Measurements from ENCODE around the gene CNOT9.

DNA sequence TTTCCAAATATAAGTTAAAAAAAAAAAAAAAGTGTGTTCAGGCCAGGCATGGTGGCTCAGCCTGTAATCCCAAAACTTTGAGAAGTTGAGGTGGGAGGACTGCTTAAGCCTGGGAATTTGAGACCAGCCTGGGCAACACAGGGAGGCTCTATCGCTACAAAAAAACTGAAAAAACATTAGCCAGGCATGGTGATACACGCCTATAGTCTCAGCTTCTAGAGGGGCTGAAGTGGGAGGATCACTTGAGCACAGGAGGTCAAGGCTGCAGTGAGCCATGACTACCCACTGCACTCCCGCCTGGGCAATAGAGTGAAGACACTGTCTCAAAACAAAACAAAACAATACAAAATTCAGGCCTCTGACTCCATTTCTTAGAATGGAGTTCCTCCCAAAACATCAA is 9.7 kb upstream of the CNOT9 start:
- TF ChIP-seq ZNF274 (IDR thresholded peaks at IDR 0.05; ENCODE audit: insufficient read depth, insufficient read length), result no peak
- no peak for TF ChIP-seq NFIC (IDR thresholded peaks at IDR 0.05; ENCODE audit: low read depth, low read length)
- TF ChIP-seq POLR2A (IDR thresholded peaks at IDR 0.05; ENCODE audit: low read depth, low read length), result no peak
- TF ChIP-seq HDAC2 (IDR thresholded peaks at IDR 0.05), result no peak
- TF ChIP-seq, protein P1, sequence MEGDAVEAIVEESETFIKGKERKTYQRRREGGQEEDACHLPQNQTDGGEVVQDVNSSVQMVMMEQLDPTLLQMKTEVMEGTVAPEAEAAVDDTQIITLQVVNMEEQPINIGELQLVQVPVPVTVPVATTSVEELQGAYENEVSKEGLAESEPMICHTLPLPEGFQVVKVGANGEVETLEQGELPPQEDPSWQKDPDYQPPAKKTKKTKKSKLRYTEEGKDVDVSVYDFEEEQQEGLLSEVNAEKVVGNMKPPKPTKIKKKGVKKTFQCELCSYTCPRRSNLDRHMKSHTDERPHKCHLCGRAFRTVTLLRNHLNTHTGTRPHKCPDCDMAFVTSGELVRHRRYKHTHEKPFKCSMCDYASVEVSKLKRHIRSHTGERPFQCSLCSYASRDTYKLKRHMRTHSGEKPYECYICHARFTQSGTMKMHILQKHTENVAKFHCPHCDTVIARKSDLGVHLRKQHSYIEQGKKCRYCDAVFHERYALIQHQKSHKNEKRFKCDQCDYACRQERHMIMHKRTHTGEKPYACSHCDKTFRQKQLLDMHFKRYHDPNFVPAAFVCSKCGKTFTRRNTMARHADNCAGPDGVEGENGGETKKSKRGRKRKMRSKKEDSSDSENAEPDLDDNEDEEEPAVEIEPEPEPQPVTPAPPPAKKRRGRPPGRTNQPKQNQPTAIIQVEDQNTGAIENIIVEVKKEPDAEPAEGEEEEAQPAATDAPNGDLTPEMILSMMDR (IDR thresholded peaks at IDR 0.05 in 2 of 3, conservative IDR thresholded peaks at IDR 0.05 in 1 of 3; ENCODE audit: control insufficient read depth in 2 of 3, extremely low read depth in 1 of 3, insufficient read depth in 1 of 3, low read depth in 3 of 3, low read length in 3 of 3), result no peak
- no peak for TF ChIP-seq SRF (IDR thresholded peaks at IDR 0.05; ENCODE audit: low read depth in 2 of 2, low read length in 2 of 2)
- TF ChIP-seq ATF2 (IDR thresholded peaks at IDR 0.05; ENCODE audit: low read length), result no peak
- no peak for TF ChIP-seq HDAC6 (IDR thresholded peaks at IDR 0.05; ENCODE audit: unreplicated experiment)

Measured in GM12878 (cell line).